HG02981 (cell line): Measurements from ENCODE around the gene PATZ1.
A peak's percentile ranks its signal among the peaks of the same experiment; 100 is the strongest.
"Not testable (repeated sequence)": the region's sequence is repeated elsewhere in the genome, so short reads cannot be mapped to it uniquely, and the experiment has no call there.

Source experiments
- ATAC-seq: cut with Tn5 transposase; IDR thresholded peaks from one replicate; pipeline ENCODE4 v1.9.1; 2021; ENCODE audit warnings: mild to moderate bottlenecking, moderate library complexity; ENCODE audit not compliant: unreplicated experiment

PATZ1 gene

DNA sequence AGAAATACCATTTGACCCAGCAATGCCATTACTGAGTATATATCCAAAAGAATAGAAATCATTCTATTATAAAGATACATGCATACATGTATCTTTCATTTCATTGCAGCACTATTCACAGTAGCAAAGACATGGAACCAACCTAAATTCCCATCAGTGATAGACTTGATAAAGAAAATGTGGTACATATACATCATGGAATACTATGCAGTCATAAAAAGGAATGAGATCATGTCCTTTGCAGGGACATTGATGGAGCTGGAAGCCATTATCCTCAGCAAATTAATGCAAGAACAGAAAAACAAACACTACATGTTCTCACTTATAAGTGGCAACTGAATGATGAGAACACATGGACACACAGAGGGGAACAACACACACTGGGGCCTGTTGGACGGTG lies 31.9 kb downstream of the PATZ1 start:
- ATAC-seq, result not testable (repeated sequence)

DNA sequence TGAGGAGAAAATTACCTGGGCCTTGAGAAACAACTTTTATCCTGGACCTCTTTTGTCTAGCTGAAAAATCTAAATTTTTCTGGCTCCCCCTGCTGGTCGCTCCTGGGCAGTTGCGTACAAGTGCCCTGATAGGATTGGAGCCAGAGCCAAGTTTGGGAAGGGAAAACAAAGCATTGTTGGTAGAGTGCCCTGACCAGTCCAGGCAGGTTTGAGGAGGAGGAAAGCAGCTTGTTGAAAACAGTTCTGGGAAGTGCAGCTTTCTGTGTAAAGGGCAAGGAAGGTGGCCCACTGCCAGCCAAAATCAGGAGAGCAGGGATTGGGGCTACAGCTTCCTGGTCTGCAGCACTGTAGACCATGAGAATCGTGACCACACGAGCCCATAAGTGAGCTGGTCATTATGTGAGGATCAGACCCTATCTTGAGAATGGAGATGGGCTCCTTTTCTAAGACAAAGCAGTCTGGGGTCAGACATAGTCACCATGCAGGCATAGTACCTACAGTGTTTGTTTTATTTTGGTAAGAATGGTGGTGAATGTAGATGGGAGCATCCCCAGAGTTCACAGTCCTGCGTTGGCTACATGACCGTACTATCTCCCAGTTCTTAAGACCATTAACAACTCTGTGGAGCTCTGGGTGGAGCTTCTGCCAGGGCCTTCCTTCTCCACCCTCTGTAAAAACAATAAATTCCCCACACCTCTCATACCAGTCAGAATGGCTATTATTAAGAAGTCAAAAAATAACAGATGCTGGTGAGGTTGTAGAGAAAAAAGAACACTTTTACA lies 32.6 kb downstream of the PATZ1 start:
- ATAC-seq, result no peak

DNA sequence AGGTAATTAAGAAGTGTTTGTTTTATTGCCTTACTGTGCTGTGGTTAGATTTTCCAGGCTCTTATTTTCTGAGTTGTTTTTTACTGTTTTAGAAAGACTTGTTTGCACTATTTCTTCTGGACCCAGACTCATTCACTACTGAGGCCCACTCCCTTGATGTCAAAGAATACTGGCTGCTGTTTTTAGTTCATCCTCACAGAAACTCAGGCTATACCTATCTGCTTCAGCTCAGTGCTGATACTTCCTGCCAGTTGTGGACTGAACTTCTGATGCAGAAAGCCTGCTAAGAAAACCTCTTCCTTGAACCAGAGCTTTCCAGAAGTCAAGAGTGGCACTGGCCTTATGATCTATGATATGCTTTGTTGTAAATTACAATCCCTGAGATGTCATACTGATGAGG lies 38.0 kb downstream of the PATZ1 start:
- ATAC-seq, result no peak

DNA sequence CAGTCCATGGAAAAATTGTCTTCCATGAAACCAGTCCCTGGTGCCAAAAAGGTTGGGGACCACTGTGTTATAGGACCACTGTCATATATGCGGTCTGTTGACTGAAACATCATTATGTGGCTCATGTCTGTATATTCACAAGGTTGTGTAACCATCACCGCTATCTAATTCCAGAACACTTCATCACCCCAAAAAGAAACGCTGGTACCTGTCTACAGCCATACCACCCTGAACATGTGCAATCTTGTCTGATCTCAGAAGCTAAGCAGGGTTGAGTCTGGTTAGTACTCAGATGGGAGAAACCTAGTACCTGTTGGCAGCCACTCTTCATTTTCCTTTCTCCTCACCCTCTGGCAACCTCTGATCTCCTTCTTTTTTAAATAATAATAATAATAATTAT lies 41.0 kb downstream of the PATZ1 start:
- no peak for ATAC-seq

DNA sequence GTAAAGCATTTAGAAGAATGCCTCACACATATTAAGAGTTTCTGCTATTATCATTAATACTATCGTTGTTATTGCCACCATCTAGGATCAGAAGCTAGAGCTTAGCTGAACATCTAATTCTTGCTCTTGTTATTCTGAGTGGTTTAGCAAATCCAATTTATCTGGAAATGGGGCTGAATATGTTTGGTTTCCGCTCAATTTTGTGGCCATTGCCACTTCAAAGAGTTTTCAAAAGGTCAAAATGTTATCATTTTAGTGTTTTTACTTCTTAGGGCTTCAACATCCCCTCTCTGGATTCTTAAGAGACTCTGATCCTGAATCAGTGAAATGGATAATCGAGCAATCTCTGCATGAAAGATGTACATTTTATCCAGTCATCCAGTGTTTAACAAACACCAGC lies 43.6 kb downstream of the PATZ1 start:
- no peak for ATAC-seq

DNA sequence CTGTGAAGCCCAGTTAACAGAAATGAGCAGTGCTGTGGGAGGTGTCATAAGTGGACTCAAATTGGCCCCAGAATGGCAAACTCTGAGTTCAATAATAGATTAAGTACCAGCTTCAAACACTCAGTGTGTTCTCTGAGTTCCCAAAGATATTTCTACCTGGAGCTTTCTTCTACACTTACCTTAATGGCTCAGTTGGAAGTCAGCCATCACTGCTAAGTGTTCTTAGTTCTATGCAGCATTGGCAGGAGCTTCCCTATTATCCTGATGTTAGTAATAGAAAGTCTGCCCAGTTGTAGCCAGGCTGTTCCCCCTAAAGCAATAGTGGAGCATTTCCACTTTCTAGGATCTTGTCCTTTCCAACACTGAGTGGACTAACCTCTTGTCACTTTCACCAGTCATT lies 44.1 kb downstream of the PATZ1 start:
- ATAC-seq, result no peak

DNA sequence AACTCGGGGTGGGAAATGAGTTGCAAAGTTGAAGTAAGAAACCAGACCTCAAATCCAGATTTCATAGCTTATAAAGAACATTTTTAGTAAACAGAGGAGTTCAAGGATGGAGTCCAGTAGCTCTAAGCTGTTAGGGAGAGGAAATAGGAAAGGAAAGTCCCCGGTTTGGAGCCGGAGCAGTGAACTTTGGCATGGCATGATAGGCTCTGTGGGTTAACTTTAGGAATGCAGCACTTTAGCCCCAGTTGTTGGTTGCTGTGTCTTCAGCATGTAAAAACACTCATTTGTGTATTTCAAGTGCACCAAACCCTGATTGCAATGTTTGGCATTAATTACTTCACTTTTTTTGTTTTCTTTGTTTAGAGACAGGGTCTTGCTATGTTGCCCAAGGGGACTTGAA lies 45.2 kb downstream of the PATZ1 start:
- ATAC-seq, result no peak

DNA sequence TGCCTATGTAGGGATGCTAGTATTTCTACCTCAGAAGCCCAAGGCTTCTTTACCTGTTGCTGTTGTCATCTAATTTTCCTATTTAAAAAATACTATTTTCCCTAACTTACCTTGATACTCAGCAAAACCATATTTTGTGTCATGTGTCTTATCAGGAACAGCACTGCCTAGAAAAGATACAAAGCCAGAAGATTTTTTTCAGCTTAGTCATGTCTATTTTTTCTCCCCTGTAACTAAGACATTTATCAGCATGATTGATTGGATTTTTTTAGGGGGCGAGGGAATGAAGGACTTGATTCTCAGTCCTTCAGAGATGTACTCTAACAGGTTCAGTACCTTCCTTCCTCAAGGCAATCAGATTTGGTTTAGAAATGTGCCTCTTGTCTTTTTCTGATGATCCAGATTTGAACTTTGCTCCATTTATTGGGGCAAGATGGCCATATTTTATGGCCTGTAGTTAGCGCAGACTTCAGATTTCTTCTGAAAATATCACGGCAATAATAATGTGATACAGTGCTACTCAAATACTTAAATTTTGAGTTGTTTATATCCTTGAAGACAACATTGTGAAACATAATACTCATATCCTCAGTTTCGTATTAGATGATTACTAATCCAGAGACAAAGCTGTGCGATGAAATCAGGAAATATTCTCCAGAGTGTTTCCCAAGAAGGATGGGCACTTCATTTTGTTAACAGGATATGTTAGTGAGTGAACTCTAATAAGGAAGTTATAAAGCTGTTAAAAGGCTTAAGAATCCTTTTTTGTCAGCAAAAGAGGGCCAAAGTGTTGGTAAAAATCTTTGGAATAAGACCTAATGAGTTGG lies 50.1 kb downstream of the PATZ1 start:
- no peak for ATAC-seq

DNA sequence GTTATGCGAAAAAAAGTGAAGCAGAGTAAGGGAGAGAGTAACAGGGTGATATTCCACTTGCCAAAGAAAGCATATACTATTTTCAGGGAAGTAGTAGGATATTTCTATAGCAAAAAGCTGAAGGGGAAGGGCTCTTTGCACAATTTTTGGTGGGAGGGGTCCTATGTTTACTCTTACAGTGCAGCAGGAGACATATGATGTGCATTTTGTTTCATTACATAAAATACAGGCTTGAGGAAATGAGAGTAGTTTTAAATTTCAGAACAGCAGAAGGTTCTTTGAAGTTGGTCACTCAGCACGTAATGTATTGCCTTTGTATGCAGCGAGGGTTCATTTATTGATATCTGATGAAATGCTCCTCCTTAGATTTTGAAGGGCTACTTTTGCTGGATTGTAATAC lies 50.8 kb downstream of the PATZ1 start:
- ATAC-seq, result no peak

DNA sequence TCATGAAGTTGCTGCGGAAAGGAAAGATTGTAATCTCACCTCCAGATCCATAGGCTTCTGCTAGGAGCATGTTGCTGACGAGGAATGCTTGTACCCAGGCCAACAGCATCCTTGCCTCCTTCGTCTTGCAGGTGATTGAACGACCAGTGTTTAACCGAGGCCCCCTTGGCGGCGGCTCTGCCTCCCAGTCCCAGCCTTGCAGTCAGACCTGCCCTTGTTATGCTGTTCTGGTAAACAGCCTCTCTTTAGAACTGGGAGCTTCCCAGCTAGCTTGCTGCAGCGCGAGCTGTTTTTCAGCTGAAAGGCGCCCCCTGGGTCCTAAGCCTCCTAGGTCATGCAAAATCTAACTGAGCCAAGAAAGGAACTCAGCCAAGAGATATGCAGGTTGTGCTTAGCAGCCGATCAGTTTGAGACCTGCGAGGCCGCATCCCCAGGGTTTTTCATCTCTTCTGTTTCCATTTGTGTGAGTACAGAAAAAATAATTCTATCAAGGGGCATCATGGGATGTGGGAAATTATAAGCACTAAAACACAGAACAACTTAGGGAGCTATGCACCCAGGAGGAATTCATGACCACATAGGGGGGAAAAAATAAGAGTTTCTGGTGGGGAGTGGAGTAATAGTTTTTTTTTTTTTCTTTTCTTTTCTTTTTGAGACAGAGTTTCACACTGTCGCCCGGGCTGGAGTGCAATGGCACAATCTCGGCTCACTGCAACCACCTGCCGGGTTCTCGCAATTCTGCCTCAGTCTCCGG lies 53.7 kb downstream of the PATZ1 start, which contains the start of gene PIK3IP1:
Gene PIK3IP1 (minus strand): TSS at position 253 of the 754 bp plus-strand sequence. CDS start 144 bp downstream, at position 109.
- ATAC-seq, result no peak

DNA sequence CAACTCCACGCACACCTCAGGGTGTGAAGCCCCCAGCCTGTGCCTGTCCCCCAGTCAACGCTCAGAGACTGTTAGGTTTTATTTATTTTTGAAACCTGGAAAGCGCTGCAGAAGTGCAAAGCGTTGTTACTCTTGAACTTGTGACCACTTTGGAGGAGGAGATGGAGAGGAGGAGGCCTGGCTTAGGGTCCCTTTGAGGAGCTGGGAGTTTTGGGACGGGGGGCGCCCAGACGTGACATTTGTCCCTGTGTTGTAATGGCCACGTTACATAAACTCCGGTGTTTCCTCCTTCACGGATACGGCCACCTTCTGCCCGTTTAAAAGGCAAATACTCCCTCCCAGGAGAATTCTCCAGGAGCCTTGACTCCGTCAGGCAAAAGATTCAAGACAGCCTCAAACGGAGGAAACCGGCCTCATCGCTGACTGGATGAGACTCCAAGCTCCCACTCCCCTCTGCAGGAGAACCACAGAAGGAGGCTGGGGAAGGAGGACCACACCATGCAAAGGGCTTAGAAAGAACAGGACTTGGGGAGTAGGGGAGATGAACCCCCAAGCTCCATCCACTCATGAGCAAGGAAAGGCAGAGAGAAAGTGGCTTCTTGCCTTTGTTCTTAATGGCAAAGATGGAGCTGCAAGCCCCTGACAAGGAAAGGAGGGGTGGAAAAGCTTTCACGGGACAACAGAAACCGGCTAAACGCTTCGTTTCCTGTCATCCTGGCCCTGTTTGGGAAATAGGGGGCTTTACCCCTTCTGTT lies 54.5 kb downstream of the PATZ1 start:
- ATAC-seq, result no peak

DNA sequence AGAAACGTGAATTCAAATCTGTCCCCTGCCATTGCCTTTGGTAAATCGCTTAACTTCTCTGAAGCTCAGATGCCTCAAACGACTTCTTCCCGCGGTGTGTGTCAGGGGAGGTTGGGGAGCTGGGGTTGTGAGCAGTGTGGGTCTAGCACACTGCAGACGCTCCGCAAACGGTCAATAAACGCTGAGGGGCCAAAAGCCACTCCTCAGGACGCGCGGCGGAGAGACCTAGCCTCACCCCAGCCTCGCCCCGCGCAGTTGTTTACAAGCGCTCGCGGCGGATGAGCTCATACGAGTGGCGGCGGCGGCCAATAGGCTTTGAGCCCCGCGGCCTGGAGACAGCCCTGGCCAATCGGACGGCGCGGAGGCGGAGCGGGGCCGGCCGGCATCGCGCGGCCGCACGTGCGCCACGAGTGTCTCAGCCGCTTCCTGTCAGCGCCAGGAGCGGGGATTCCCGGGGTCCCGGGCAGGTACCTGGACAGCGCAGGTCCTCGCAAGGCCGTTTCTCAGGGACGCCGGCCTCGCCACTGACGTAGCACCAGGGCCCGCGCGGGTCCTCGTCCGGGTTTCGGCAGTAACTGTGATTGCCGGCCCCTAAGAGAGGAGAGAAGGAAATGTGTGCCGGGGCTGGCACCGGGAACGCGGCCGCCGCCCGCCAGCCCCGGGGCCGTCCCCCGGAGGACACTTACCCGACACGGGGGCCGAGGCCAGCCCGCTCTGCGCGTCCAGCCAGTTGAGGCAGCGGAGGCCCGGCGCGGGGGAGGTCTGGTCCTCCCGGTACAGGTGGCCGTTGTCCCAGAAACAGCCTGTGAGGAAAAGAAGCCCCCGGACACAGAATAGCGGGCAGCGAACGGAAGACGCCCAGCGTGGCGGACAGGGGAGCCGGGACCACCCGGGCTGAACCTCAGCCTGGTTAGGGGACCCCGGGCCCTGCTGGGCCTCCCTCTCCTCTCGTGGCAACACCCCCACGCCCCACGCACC lies 55.4 kb downstream of the PATZ1 start:
- peak; percentile 90 for ATAC-seq

DNA sequence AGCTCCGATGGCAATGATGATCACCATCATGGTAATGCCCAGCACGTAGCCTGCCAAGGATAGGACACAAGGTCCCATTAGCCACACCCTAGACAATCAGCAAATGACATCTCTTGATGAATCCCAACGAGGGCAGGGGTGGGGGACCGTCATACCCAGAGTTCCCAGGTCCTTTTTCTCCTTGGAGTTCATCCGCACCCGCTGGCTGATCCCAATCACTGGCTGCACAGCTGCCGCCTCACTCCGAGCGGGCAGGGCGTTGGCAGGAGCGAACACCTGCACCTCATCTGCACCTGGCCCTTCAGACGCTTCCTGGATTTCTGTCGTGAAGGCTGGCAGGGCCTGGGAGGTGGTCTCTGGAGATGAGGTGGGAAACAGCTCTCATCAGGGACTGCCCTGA lies 56.8 kb downstream of the PATZ1 start:
- no peak for ATAC-seq

DNA sequence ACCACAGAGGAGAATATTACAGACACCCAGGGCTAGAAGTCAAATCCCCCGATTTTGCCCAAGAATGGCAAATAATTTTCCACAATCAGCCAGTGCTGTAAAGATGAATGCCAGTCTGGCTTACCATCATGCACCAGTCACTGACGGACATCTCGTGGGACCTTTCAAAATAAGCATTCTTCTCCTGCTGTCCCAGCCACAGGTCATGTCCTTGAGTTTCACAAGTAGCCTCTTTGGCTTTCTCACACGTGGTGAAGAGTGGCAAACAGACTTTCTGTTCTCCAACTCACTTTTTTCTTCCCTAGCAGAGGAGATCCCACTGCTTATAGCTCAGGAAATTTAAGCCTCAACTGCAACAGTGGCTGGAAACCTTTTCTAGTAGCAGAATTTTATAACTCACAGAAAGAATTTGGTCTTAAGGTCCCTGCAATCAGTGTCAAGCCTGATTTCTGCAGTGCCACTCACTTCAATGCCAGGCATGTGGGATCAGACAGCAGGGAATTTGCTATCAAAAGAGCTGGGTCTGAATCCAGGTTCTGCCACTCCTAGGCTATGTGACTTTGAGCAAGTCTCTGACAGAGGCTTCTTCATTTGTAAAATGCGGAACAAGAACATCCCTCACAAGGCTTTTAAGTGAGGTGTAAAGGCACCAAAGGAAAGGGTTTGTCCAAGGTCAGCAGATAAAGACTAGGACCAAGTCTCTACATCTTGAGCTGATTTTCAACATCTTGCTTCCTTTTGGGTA lies 57.5 kb downstream of the PATZ1 start:
- no peak for ATAC-seq

DNA sequence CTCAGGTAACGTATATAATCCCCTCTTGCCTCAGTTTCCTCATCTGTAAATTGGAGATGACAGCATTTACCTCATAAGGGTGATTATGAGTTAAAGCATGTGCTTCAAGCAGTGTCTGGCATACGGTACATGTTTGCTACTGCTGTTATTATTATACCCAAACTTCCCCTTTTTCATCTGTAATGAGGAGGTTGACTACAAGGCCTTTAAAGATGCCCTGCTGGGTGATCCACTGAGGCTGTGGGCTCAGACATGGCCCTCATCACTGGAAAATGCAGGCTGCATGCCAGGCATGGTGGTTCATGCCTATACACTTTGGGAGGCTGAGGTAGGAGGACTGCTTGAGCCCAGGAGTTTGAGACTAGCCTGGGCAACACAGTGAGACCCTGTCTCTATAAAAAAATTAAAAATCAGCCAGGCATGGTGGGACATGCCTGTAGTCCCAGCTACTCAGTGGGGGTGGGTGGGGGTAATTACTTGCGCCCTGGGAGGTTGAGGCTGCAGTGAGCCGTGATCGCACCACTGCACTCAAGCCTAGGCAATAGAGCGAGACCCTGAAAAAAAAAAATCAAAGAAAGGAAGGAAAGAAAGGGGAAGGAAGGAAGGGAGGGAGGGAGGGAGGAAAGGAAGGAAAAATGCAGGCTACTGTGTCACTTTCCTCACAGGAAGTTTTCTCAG lies 58.2 kb downstream of the PATZ1 start:
- ATAC-seq, result no peak

DNA sequence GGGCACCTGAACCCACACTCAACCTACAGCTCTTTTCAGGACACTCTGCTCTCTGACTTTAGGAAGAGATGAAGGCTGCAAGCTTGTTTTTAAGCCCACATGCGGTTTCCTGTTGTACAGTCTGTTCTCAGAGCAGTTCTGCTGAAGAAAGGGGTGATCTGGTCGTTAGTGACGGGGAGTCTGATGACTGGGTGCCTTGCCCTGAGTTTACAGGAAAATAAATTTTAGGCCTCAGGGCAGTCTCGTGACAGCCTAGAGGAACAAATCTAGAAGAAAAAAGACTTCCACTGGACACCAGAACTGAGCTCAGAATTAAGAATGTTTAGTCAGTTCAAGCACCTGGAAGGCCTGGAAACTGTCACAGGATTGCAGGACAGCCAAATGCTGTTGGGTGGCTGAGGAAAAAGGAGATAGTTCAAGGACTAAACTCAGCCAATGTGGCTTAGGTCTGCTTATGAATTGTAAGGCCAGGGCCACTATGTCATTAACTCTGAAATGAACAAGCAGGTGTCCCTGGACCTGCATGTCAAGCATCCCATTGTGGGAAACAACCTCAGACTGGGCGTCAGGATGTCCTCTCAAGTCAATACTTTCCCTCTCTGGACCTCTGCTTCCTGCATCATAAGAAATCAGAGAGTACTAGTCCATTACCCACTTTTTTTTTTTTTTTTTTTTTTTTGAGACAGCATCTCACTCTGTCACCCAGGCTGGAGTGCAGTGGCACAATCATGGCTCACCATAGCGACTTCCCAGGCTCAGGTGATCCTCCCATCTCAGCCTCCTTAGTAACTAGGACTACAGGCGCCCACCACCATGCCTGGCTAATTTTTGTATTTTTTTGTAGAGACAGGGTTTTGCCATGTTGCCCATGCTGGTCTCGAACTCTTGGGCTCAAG lies 59.5 kb downstream of the PATZ1 start:
- ATAC-seq, result no peak
